Measurements from ENCODE around the gene ZNF462. TPM values are rescaled to one million over a fixed set of nuclear protein-coding genes. Genes with fewer than 3 reads are reported as not detected.

ZNF462 gene
- polyA plus RNA-seq, 3 donors, result not detected

- Histone ChIP-seq H3K9ac (ENCODE audit: insufficient read depth, low read length, poor library complexity, severe bottlenecking) (no peak overlapping the region), H3K79me2 (ENCODE audit: insufficient read depth, low read length) (no peaks in the 10 kb centered on the region), H4K20me1 (ENCODE audit: insufficient read depth, low read length) (no peaks in the 10 kb centered on the region), H3K27ac (ENCODE audit: low read depth in 1 of 2, low read length in 2 of 2) (no peak overlapping the region), H3K27me3 (ENCODE audit: control insufficient read depth in 2 of 2, insufficient read depth in 2 of 2, low read length in 2 of 2) (no peaks in the 10 kb centered on the region), H3K4me2 (replicated peaks; ENCODE audit: extremely low read depth, low read length, poor library complexity, severe bottlenecking) (no peak overlapping the region), H2AFZ (ENCODE audit: insufficient read depth, low read depth, low read length, poor library complexity, severe bottlenecking) (no peak overlapping the region), H3K36me3 (replicated peaks in 1 of 2; ENCODE audit: control insufficient read depth in 1 of 2, insufficient read depth in 2 of 2, low read length in 2 of 2) (no peaks in the 10 kb centered on the region), H3K4me1 (ENCODE audit: control insufficient read depth in 1 of 2, insufficient read depth in 2 of 2, low read length in 2 of 2) (no peaks in the 10 kb centered on the region), H3K4me3 (replicated peaks in 1 of 3; ENCODE audit: low read depth in 2 of 3, low read length in 3 of 3) (no peak overlapping the region), H3K9me3 (replicated peaks in 1 of 2; ENCODE audit: control insufficient read depth in 1 of 2, insufficient read depth in 1 of 2, low read length in 2 of 2) (no peaks in the 10 kb centered on the region)
- Mint-ChIP-seq H3K9me3 (peaks cover 0 to 8% (median 2%) of the 10 kb centered on the region in 7 donors), H3K4me1 (no peaks in the 10 kb centered on the region), H3K27ac (no peak overlapping the region), H3K36me3 (no peaks in the 10 kb centered on the region), H3K27me3 (ENCODE audit: low read depth in 3 of 3) (no peaks in the 10 kb centered on the region), H3K4me3 (no peak overlapping the region)
- no peak for DNase-seq
- intact Hi-C loops (cut with micrococcal nuclease), result no loop called here
- TF ChIP-seq, protein P1, sequence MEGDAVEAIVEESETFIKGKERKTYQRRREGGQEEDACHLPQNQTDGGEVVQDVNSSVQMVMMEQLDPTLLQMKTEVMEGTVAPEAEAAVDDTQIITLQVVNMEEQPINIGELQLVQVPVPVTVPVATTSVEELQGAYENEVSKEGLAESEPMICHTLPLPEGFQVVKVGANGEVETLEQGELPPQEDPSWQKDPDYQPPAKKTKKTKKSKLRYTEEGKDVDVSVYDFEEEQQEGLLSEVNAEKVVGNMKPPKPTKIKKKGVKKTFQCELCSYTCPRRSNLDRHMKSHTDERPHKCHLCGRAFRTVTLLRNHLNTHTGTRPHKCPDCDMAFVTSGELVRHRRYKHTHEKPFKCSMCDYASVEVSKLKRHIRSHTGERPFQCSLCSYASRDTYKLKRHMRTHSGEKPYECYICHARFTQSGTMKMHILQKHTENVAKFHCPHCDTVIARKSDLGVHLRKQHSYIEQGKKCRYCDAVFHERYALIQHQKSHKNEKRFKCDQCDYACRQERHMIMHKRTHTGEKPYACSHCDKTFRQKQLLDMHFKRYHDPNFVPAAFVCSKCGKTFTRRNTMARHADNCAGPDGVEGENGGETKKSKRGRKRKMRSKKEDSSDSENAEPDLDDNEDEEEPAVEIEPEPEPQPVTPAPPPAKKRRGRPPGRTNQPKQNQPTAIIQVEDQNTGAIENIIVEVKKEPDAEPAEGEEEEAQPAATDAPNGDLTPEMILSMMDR (IDR thresholded peaks at IDR 0.05), result no peak
- 95% methylated on average over 3 of the region's 3 CpGs for WGBS (ENCODE audit: insufficient coverage)
These were observed 73.7 kb downstream of the ZNF462 start for GRCh38 chr9:106936680-106937079.

DNA sequence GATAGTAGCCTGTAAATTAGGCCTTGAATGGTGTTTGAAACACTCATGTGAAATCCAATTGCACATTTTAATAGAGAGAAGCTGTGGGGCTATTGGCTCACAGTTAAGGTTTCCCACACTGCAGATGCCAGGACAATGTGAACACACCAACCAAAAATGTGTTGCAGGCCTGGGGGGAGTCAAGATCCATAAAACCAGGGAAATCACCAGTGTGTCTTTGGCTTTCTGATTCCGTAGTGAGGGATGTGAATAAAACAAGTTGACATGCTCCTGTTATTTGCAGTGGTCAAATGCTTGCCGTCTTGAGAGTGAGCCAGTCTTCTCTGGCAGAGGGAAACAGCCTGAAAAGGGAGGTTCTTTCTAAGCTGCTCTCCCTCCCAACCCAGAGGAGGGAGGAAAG, 79.0 kb downstream of the ZNF462 start:
- peaks cover 0 to 5% (median 0%) of the 10 kb centered on the region in 7 donors for H3K9me3 Mint-ChIP-seq
- DNase-seq, result no peak
- H3K27me3 Mint-ChIP-seq (ENCODE audit: low read depth in 3 of 3), result no peaks in the 10 kb centered on the region
- no peaks in the 10 kb centered on the region for H3K79me2 ChIP-seq (ENCODE audit: insufficient read depth, low read length)
- no peak overlapping the region for H3K4me2 ChIP-seq (replicated peaks; ENCODE audit: extremely low read depth, low read length, poor library complexity, severe bottlenecking)
- no peak overlapping the region for H2AFZ ChIP-seq (ENCODE audit: insufficient read depth, low read depth, low read length, poor library complexity, severe bottlenecking)
- H3K27ac ChIP-seq (ENCODE audit: low read depth in 1 of 2, low read length in 2 of 2), result no peak overlapping the region
- H3K27me3 ChIP-seq (ENCODE audit: control insufficient read depth in 2 of 2, insufficient read depth in 2 of 2, low read length in 2 of 2), result no peaks in the 10 kb centered on the region
- TF ChIP-seq, protein P1 (IDR thresholded peaks at IDR 0.05), result no peak
- H3K9ac ChIP-seq (ENCODE audit: insufficient read depth, low read length, poor library complexity, severe bottlenecking), result no peak overlapping the region
- no CpG with 5 or more reads among the region's 2 CpGs for WGBS (ENCODE audit: insufficient coverage)
- H3K27ac Mint-ChIP-seq, result no peak overlapping the region
- H3K4me1 Mint-ChIP-seq, result no peaks in the 10 kb centered on the region
- H3K36me3 ChIP-seq (replicated peaks in 1 of 2; ENCODE audit: control insufficient read depth in 1 of 2, insufficient read depth in 2 of 2, low read length in 2 of 2), result no peaks in the 10 kb centered on the region
- H3K36me3 Mint-ChIP-seq, result no peaks in the 10 kb centered on the region
- no peak overlapping the region for H3K4me3 Mint-ChIP-seq
- no peak overlapping the region for H3K4me3 ChIP-seq (replicated peaks in 1 of 3; ENCODE audit: low read depth in 2 of 3, low read length in 3 of 3)
- H3K9me3 ChIP-seq (replicated peaks in 1 of 2; ENCODE audit: control insufficient read depth in 1 of 2, insufficient read depth in 1 of 2, low read length in 2 of 2), result no peaks in the 10 kb centered on the region
- intact Hi-C loops (cut with micrococcal nuclease), result no loop called here
- H3K4me1 ChIP-seq (ENCODE audit: control insufficient read depth in 1 of 2, insufficient read depth in 2 of 2, low read length in 2 of 2), result no peaks in the 10 kb centered on the region
- H4K20me1 ChIP-seq (ENCODE audit: insufficient read depth, low read length), result no peaks in the 10 kb centered on the region
